Hepatocyte (in vitro differentiated cells): ENCODE results near the gene OR7C2. TPM values are rescaled to one million over a fixed set of nuclear protein-coding genes. Genes with fewer than 3 reads are reported as not detected.

Experiments
- DNase-seq: peaks from one replicate; pipeline ENCODE4 v3.0.0-alpha.2; 2016; ENCODE audit warnings: low spot score
- H2AFZ ChIP-seq: fragments of 200-600 bp; sonication (generic); 2 replicates; pipeline ENCODE4 v1.6.0; 2016; ENCODE audit warnings: antibody characterized with exemption, mild to moderate bottlenecking
- H3K27ac ChIP-seq: fragments of 200-600 bp; sonication (generic); 2 replicates; pipeline ENCODE4 v1.5.1; 2016; ENCODE audit warnings: mild to moderate bottlenecking
- H3K27me3 ChIP-seq: fragments of 200-600 bp; sonication (generic); 2 replicates; pipeline ENCODE4 v1.6.1; 2016
- H3K36me3 ChIP-seq: fragments of 200-600 bp; sonication (generic); replicated peaks from 2 replicates; pipeline ENCODE4 v1.5.1; 2016; ENCODE audit warnings: low read depth; ENCODE audit not compliant: insufficient read depth
- H3K4me1 ChIP-seq: fragments of 200-600 bp; sonication (generic); 2 replicates; pipeline ENCODE4 v1.5.1; 2016; ENCODE audit warnings: mild to moderate bottlenecking, moderate library complexity; ENCODE audit not compliant: insufficient read depth
- H3K4me2 ChIP-seq: fragments of 200-600 bp; sonication (generic); 2 replicates; pipeline ENCODE4 v1.6.0; 2016
- H3K4me3 ChIP-seq: fragments of 200-600 bp; sonication (generic); 2 replicates; pipeline ENCODE4 v1.5.1; 2016; ENCODE audit warnings: mild to moderate bottlenecking
- H3K79me2 ChIP-seq: fragments of 200-600 bp; sonication (generic); 2 replicates; pipeline ENCODE4 v1.6.0; 2017; ENCODE audit warnings: mild to moderate bottlenecking
- H3K9me2 ChIP-seq: fragments of 200-600 bp; sonication (generic); replicated peaks from 2 replicates; pipeline ENCODE4 v1.6.0; 2017; ENCODE audit warnings: mild to moderate bottlenecking; ENCODE audit not compliant: insufficient read depth
- H3K9me3 ChIP-seq: fragments of 200-600 bp; sonication (generic); 2 replicates; pipeline ENCODE4 v1.5.1; 2016; ENCODE audit warnings: low read depth, mild to moderate bottlenecking
- H4K20me1 ChIP-seq: fragments of 200-600 bp; sonication (generic); 2 replicates; pipeline ENCODE4 v1.6.0; 2016; ENCODE audit warnings: mild to moderate bottlenecking; ENCODE audit not compliant: insufficient read depth, poor library complexity, severe bottlenecking
- EZH2 ChIP-seq: fragments of 200-600 bp; sonication (generic); IDR thresholded peaks from 2 replicates; pipeline ENCODE4 v1.6.1; 2016; ENCODE audit warnings: antibody characterized with exemption, mild to moderate bottlenecking, borderline replicate concordance
- EZH2phosphoT487 ChIP-seq: fragments of 200-600 bp; sonication (generic); IDR thresholded peaks from one replicate; pipeline ENCODE4 v1.6.1; 2018; ENCODE audit warnings: antibody characterized with exemption, mild to moderate bottlenecking, low read depth, moderate library complexity; ENCODE audit not compliant: unreplicated experiment, severe bottlenecking
- WGBS: methylation state at CpG from one replicate; pipeline ENCODE4 v1.1.6; 2016; ENCODE audit warnings: low lambda C conversion rate; ENCODE audit errors: missing lambda C conversion rate; 5-methylcytosine and 5-hydroxymethylcytosine counted together
- polyA plus RNA-seq: library from polyadenylated mRNA; unstranded; fragments of >200 nt; fragmentation: Nextera tagmentation; extraction: Ambion mirVana; gene quantifications from 2 replicates; pipeline ENCODE4 v1.2.1, GENCODE V29; 2016
- total RNA-seq: library from RNA; depleted of rRNA; stranded (reverse); fragments of >200 nt; gene quantifications from 2 replicates; pipeline ENCODE4 v1.2.3, GENCODE V29; 2014
- TF ChIP-seq, protein P1 (sequence below): fragments of 200-600 bp; sonication (generic); IDR thresholded peaks from 2 replicates; pipeline ENCODE4 v1.5.1; 2016; ENCODE audit warnings: antibody characterized with exemption, mild to moderate bottlenecking; ENCODE audit not compliant: poor library complexity

OR7C2 gene
- total and polyA plus RNA-seq, 2 experiments from 2014 or later: not detected

DNA sequence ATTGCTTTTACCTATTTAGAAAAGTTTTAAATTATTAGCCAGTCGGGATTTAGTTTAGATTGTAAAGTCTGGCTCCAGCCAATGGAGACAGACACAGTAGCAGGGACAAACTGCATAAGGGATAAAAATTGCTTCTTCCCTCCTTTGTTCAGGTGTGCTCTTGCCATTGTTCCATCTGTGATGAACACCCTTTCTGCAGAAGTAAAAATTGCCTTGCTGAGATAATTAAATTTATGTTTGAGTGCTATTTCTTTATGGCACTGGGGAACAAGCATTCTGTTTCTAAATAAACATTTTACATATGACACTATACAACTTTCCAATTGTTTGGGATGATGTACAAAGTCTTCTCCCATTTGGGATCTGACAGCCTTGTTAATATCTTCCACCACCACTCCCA lies 18.0 kb downstream of the OR7C2 start:
- no peak for DNase-seq
- H3K36me3 ChIP-seq: no peaks in the 10 kb centered on the region
- no peaks in the 10 kb centered on the region for H3K9me2 ChIP-seq
- H3K4me1 ChIP-seq: no peaks in the 10 kb centered on the region
- H3K79me2 ChIP-seq: no peaks in the 10 kb centered on the region
- H3K4me3 ChIP-seq: no peak overlapping the region
- 59% methylated on average over 1 of the region's 1 CpG for WGBS
- no peaks in the 10 kb centered on the region for H3K9me3 ChIP-seq
- H3K27ac ChIP-seq: no peak overlapping the region
- H3K27me3 ChIP-seq: no peaks in the 10 kb centered on the region
- H3K4me2 ChIP-seq: no peak overlapping the region
- TF ChIP-seq, protein P1, sequence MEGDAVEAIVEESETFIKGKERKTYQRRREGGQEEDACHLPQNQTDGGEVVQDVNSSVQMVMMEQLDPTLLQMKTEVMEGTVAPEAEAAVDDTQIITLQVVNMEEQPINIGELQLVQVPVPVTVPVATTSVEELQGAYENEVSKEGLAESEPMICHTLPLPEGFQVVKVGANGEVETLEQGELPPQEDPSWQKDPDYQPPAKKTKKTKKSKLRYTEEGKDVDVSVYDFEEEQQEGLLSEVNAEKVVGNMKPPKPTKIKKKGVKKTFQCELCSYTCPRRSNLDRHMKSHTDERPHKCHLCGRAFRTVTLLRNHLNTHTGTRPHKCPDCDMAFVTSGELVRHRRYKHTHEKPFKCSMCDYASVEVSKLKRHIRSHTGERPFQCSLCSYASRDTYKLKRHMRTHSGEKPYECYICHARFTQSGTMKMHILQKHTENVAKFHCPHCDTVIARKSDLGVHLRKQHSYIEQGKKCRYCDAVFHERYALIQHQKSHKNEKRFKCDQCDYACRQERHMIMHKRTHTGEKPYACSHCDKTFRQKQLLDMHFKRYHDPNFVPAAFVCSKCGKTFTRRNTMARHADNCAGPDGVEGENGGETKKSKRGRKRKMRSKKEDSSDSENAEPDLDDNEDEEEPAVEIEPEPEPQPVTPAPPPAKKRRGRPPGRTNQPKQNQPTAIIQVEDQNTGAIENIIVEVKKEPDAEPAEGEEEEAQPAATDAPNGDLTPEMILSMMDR: no peak
- no peak for TF ChIP-seq EZH2
- no peak for TF ChIP-seq EZH2phosphoT487
- no peaks in the 10 kb centered on the region for H4K20me1 ChIP-seq
- H2AFZ ChIP-seq: no peak overlapping the region

GRCh38 chr19:14961956-14962685 lies 20.8 kb downstream of the OR7C2 start:
- WGBS: 92% methylated on average over 24 of the region's 24 CpGs
- no peak overlapping the region for H2AFZ ChIP-seq

DNA sequence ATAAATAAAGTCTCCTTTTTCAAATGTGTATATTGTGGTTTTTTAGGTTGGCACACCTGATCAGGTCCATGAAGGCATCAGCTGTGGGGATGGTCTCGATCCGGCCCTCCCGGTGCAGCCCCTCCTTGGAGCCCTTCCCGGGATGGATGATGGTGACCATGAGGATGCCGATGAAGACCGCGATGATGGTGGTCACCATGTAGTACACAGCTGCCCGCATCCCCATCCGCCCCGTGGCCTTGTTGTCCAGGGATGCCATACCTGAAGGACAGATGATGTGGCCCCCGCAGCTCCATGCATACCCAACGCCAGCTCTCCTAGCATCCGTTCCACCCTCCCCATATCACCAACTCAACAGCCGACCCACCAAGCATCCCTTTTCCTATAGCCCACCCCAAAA lies 27.0 kb downstream of the OR7C2 start:
- H2AFZ ChIP-seq: no peak overlapping the region
- TF ChIP-seq EZH2phosphoT487 (no peak), EZH2 (no peak)
- TF ChIP-seq, protein P1: no peak
- no peaks in the 10 kb centered on the region for H3K9me3 ChIP-seq
- no peaks in the 10 kb centered on the region for H3K27me3 ChIP-seq
- no peaks in the 10 kb centered on the region for H4K20me1 ChIP-seq
- H3K4me1 ChIP-seq: no peaks in the 10 kb centered on the region
- no peaks in the 10 kb centered on the region for H3K36me3 ChIP-seq
- WGBS: 95% methylated on average over 14 of the region's 14 CpGs
- DNase-seq: no peak
- H3K27ac ChIP-seq: no peak overlapping the region
- no peaks in the 10 kb centered on the region for H3K79me2 ChIP-seq
- H3K9me2 ChIP-seq: no peaks in the 10 kb centered on the region
- no peak overlapping the region for H3K4me3 ChIP-seq
- H3K4me2 ChIP-seq: no peak overlapping the region

More at GRCh38 chr19:14961956-14962685, 20.8 kb downstream of the OR7C2 start:
- no peaks in the 10 kb centered on the region for H3K36me3 ChIP-seq
- no peaks in the 10 kb centered on the region for H3K4me1 ChIP-seq
- H3K27me3 ChIP-seq: no peaks in the 10 kb centered on the region
- no peak overlapping the region for H3K27ac ChIP-seq
- TF ChIP-seq EZH2 (no peak), EZH2phosphoT487 (no peak)
- TF ChIP-seq, protein P1: no peak
- H3K9me2 ChIP-seq: no peaks in the 10 kb centered on the region
- H3K79me2 ChIP-seq: no peaks in the 10 kb centered on the region
- no peaks in the 10 kb centered on the region for H4K20me1 ChIP-seq
- H3K4me2 ChIP-seq: no peak overlapping the region
- no peaks in the 10 kb centered on the region for H3K9me3 ChIP-seq
- no peak overlapping the region for H3K4me3 ChIP-seq
- DNase-seq: no peak
